Stimulated activated CD4-positive, alpha-beta T cell treated with anti-CD3 and anti-CD28 coated beads, Interleukin-1b, Interleukin-23, amount 100 ng/mL, for 4 hours (primary cell): Measurements from ENCODE around the gene BMPR1A.
"Not testable (repeated sequence)": the region's sequence is repeated elsewhere in the genome, so short reads cannot be mapped to it uniquely, and the experiment has no call there.

ENCODE experiments used
- DNase-seq, 2 donors: peaks; one replicate each; pipeline ENCODE4 v3.0.0-alpha.2; 2020; ENCODE audit warnings: low read depth in 2 of 2

The BMPR1A gene

DNA sequence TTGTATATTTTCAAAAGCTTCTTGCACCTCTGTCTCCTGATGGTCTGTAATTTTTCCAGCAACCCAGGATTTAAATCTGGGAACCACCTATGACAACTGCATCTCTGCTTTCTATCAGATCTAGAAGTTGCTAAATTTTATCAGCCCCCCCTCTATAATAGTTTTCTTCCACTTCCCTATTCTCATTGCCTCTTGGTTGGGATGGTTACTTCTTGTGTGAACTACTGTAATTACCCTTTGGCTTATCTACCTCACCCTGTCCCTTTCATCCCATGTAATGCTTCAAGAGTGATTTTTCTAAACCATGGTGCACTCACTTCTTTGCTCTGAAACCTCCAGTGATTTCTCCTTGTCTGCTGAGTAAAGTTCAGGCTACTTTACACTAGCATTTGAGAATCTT, 92.3 kb downstream of the BMPR1A start:
- DNase-seq, result no peak

DNA sequence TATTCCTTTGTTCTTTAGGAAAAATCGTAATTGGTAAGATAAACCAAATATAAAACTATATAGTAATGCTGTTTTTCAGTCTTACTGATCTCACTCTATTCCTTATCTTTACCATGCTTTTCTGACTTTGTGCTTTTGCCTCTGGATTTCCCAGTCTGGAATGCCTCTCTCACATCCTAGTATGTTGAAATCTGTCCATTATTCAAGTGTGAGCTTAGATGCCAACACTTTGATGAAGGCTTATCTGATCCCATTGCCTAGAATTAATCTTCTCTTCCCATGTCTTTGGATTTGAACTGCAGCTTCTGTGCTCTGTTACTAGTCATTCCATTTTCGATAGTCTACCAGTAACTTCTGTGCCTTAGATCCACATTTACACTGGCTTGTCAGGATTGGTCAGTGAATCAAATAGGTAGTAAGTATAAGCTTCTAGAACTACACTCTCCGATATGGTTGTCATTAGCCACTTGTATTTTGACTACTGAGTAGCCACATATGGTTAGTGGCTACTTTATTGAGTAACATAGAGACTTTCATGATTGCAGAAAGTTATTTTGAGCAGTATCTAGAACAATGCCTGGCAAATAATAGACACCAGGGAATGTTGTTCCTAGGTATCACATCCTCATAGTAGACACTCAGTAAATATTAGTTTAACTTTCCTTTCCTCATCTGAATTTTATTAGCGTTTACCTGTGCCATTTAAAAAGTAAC, 92.9 kb downstream of the BMPR1A start:
- DNase-seq, result no peak

DNA sequence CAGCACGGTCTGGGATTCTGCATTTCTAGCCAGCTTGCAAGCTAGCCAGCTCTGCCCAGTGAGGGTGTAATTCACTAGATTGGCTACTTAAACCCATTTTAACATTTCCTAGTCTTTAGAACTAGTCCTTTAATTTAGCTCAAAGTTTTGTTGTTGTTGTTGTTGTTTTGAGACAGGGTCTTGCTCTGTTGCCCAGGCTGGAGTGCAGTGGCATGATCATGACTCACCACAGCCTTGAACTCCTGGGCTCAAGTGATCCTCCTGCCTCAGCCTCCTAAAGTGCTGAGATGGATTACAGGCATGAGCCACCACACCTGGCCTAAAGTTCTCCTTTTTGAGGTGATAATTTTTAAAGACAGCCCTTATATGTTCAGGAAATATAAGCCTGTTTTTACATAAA, 94.1 kb downstream of the BMPR1A start:
- DNase-seq, result no peak

DNA sequence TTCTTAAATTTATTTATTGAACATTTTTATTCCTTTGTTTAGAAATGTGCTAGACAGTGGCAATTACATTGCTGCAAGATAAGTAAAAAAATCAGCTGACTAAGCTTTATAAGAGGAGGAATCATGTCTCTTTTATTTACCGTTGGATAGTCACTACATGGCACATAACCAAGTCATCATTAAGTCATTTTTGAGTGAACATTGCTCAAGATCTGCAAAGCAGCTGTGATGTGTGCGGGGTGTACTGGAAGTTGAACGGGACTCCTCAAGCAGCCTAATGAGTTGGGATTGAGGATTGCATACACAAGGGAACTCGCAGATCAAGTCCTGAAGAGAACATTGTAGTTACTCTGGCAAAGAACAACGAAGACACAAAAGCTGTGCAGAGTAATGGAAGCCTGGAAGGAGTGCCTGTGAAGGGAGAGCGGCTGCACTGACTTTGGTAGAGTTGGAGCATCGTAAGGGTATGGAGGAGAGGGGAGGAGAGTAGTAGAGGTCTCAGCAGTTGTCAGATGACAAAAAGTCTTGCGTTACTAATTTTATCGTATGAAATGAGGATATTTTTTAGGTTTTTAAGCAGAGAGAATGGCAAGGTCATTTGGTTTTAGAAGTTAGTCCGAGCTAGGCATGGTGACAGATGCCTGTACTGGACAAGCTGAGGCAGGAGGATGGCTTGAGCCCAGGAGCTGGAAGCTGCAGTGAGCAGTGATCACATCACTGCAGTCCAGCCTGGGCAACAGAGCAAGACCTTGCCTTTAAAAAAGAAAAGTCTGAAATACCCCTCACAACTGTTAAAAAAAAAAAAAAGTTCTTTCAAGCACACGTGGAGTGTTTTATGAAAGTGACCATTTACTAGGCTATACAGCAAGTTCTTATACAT, 95.1 kb downstream of the BMPR1A start:
- no peak for DNase-seq

DNA sequence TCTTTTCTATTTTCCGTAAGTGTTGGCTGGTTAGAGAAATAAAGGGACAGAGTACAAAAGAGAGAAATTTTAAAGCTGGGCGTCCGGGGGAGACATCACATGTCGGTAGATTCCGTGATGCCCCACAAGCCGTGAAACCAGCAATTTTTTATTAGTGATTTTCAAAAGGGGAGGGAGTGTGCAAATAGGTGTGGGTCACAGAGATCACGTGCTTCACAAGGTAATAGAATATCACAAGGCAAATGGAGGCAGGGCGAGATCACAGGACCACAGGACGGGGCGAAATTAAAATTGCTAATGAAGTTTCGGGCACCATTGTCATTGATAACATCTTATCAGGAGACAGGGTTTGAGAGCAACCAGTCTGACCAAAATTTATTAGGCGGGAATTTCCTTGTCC, 97.2 kb downstream of the BMPR1A start:
- DNase-seq, result not testable (repeated sequence)

DNA sequence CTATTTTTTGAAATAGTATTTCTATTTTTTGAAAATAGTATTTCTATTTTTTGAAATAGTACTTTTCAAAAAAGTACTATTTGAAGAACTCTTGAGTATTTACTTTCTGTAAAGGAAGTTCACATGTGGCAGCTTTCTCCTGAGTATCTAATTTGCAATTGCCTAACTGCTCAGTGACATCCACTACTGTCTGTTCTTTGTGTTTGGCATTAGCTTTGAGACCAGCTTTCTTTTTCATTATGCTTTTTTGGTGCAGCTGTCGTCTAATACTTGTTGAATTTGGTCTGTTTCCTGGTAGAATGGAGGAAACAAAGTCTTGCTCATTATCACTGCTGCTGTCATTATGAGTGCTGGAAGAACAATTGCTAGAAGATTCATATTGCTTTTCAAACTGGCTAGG, 99.1 kb downstream of the BMPR1A start:
- DNase-seq, result no peak

DNA sequence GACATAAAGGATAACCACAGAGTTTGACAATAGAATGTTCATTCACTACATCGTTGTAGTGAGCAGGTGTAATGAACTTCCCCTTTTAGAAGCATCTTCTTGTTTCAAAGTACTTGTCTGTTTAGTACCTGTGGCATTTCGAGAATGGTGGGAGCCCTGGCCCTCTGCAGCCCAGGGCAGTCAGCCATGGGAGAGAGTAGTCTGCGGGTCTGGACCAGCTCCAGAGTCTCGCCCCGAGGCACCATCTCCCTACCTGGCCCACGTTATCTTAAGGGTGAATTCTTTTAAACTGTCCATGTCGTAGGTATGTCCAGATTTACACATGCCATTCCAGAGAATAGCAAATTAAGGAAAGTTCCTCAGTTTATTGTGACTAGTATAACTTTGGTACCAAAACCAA, 99.7 kb downstream of the BMPR1A start:
- no peak for DNase-seq

DNA sequence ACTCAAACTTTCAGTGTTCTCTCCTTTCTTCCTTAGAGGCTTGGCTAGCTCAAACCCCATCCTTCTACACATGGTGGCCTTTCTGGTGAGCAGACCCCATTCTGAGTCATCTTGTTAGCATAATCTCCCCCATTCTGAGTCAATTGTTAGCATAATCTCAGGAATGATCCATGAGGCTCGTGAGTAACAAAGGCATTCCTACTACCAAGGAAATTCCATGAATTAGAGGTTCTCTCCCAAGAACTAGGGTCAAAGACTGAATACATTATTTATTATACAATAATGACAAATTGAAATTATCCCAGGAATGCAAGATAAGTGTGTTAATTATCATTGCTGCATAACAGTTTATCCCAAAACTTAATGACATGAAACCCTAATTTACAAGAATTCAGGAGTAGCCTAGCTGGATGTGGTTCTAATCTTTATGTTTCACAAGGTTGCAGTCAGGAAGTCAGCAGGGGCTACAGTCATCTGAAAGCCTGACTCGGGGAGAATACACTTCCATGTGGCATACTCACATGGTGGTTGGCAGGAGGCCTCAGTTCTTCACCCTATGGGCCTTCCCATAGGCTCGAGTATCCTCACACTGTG, 100.8 kb downstream of the BMPR1A start:
- DNase-seq, result no peak

DNA sequence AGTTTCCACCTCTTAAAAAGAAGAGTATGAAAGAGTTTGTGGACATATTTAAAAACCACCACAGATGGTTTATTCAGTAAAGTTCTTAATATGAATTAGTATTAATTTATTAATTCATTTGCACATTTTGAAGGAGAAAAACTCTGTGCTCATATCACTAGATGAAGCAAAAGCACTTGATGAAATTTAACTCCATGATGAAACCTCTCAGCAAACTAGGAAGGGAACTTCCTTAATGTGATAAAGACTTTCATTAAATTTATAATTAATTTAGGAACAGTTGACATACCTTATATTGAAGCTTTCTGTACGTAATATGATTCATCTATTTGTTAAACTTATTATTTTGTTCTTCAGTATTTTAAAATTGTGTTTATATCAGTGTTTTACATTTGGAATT, 101.6 kb downstream of the BMPR1A start:
- DNase-seq, result no peak

DNA sequence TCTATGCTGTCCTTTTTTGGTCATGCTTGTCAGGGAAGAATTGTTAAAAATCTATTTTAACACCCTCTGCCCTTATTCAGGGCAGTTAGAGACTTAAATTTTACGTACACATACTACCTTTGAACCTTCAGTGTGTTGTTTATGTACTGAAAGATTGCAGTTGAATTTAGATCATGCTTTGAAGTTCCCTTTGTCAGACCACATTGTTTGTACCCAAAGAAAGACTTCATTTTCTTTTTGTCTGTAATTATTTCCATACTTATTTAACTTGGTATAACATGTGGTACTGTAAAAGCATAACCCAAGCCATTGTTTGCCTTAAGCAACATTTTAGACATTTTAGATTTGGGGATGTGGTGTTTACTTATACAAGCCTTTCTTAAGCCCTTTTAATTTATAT, 104.9 kb downstream of the BMPR1A start:
- DNase-seq, result no peak

DNA sequence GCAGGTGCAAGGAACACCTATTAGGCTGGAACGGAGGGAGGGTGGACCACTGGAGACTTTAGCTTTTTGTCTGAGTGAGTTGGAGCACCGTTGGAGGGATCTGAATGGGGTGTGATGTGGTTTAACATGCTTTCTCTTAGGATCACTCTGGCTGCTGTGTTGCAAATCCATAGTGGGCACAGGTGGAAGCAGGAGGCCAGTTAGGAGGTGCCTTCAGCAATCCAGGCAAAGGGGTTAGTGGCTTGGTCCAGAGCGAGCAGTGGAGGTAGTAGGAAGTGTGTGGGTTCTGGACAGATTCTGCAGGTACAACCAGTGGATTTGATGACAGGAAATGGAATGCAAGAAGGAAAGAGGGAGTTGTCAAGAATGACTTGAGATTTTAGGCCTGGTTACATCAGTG, 106.0 kb downstream of the BMPR1A start:
- DNase-seq, result no peak

DNA sequence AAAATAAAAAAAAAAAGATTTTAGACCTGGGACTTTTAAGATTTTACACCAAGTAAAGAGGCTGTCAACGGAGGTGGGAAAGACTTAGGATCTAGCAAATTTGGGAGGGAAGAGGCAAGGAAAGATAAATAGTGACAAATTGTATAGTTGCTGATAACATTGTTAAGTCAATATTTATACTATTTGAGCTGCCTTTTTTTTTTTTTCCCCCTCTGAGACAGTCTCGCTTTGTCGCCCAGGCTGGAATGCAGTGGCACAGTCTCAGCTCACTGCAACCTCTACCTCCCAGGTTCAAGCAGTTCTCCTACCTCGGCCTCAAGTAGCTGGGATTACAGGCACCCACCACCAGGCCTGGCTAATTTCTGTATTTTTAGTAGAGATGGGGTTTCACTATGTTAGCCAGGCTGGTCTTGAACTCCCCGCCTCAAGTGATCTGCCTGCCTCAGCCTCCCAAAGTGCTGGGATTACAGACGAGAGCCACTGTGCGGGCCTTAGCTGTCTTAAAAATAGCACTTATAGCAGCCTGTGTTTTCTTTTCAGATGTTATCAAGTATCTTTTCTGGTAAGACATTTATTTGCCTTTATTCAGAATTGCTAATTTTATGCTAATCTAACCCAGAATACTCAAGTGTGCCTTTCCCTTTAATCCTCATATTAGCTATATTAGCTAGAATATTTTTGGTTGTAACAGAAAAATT, 106.5 kb downstream of the BMPR1A start:
- DNase-seq, result no peak

DNA sequence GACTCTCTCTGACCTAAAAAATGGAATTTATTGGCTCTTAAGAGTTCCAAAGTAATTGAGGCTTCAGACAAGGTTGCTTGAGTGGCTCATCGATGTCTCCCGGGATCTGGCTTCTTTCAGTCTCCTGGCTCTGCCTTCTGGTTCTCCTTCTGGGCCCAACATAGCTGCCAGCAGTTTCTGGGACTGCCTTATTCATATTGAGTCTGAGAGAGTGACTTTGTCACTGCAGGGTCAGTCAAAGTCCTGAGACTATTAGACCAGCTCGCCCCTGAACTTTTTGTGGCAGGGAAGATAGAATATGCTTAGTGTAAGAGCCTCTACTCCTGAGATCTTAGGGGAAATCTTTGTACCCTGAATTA, 107.0 kb downstream of the BMPR1A start:
- no peak for DNase-seq

DNA sequence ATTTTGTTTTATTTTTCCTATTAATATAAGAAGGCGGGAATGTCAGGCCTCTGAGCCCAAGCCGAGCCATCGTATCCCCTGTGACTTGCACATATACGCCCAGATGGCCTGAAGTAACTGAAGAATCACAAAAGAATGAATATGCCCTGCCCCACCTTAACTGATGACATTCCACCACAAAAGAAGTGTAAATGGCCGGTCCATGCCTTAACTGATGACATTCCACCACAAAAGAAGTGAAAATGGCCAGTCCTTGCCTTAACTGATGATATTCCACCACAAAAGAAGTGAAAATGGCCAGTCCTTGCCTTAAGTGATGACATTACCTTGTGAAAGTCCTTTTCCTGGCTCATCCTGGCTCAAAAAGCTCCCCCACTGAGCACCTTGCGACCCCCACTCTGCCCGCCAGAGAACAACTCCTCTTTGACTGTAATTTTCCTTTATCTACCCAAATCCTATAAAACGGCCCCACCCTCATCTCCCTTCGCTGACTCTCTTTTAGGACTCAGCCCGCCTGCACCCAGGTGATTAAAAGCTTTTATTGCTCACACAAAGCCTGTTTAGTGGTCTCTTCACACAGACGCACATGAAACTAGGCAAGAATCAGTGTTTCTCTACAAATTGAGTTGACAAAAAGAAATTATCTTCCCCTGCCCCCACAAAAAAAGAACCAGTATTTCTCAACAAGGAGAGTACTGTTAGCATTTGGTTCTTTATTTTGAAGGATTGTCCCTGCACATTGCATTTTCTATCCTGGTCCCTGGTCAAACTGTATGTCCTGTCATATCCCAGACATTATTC, 108.8 kb downstream of the BMPR1A start:
- not testable (repeated sequence) for DNase-seq

DNA sequence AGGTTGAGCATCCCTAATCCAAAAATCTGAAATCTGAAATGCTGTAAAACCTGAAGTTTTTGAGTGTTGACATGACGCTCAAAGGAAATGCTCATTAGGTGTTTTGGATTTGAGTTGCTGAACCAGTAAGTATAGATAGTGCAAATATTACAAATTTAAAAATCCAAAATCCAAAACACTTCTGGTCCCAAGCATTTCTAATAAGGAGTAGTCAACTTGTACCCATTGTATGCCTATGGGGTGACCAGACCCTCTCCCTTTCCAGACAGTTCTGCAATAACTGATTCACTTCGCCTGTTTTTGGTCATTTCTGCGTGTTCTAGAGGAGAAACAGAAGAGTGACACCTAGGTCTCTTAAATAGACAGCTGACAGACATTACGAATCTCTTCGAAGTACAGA, 110.7 kb downstream of the BMPR1A start:
- DNase-seq, result no peak

DNA sequence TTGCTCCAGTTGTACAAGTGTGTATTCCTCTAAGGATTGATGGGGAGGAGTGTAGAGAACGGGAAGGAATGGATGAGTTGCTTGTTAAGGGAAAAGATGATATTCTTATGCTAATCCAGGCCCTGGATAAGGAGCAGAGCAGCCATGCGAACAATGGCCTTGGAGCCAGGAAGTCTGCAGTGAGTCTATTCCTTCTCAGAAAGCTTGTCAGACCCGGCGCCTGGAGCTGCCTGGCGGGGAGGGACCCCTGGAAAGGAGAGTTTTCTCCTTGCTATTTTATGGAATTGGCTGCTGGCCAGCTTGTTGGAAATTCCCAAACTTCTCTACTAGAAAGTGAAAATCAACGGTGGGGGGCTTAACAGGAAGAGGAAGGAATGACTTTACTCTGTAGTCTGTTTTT, 111.9 kb downstream of the BMPR1A start:
- no peak for DNase-seq

DNA sequence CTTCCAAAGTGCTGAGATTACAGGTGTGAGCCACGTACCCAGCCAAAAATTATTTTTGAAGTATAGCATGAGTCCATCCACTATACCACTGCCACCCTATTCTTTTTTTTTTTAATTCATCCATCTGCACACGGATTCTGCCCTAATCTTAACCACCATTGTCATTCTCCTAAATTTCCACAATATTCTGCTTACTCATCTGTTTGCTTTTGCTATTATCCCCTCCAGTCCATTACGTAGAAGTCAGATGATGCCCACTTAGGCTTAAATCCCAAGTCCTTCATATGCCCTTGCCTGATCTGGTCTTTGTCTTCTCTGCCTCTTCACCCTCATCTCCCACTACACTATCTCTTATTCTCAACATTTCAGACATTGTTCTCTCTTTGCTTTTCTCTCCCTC, 114.3 kb downstream of the BMPR1A start:
- no peak for DNase-seq

DNA sequence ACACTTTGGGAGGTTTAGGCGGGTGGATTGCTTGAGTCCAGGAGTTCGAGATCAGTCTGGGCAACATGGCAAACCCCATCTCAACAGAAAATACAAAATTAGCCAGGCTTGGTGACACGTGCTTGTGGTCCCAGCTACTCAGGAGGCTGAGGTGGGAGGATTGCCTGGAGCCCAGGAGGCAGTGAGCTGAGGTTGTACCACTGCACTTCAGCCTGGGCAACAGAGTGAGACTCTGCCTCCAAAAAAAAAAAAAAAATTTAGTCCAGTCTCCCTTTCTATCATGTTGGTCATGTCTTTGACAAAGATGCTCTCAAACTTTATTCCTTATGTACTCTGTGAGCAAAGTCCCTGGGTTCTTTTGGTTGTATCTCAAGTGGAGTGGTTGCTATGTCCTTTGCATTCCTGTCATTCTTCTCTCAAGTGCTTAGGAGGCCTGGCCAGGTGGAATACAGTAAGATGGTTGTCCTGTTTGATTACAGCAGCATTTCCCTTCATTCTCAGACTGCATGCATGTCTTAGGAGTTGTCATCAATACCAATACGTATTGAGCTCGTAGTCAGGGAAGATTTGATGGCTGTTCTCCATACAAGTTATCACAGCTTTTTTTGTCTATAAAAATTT, 115.3 kb downstream of the BMPR1A start:
- no peak for DNase-seq

DNA sequence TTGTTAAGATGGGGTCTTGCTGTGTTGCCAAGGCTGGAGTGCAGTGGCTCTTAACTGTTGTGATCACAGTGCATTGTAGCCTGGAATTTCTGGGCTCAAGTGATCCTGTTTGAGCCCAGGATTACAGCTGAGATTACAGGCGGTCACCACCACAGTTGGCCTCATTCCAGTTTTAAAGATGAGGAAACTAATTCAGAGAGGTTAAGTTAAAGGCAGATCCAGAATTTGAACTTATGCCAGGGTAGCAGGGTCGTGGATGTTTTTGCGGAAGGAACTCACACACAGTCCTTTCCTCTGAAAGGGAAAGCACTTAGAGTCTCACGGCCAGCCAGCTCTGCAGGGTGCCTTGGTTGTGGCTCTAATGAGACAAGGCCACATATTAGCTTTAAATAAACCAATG, 116.3 kb downstream of the BMPR1A start:
- DNase-seq, result no peak

DNA sequence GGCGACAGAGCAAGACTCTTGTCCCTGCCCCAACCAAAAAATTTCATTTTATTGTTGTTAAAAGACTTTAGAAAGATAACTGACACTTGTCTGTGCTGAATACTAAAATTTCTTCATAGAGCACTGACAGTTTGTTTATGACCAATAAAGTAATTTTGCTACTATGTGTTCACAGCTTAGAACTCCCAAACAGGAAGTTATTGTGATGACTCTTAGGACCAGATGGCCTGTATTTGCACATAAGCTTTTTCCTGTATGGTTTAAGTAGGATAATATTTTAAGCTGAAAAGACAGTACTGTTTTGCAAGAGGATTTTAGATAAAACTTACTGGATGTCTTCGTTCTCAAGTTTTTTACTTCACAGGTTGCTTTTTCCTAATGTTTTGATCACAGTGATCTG, 120.3 kb downstream of the BMPR1A start:
- DNase-seq, result no peak
